ENCODE measurements around the gene CUTC.
"Not testable (repeated sequence)": the region's sequence is repeated elsewhere in the genome, so short reads cannot be mapped to it uniquely, and the experiment has no call there.

The CUTC gene

DNA sequence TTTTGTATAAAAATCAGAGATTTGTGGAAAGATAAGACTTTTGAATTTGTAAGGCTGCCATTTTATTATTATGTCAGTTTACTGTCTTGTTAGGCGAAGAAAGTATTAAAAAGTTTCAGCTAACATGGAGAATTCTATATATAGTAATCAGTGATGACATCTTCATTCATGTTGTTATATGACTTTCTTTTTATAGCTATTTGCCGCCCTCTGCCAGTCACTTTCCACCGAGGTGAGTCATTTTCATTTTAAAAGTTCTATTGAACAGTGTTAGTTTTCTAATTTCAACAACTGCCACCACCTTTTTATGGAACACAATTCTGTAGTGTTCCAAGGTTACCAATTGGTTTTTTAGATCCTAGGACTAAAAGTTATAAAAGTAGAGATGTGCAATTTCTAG, 11.8 kb downstream of the CUTC start:
- no peak for DNase-seq

- not testable (repeated sequence) for DNase-seq
These were observed 14.1 kb downstream of the CUTC start for GRCh38 chr10:99746166-99746565.

- no peak for DNase-seq
These were observed 16.9 kb downstream of the CUTC start for GRCh38 chr10:99748823-99749451.

DNA sequence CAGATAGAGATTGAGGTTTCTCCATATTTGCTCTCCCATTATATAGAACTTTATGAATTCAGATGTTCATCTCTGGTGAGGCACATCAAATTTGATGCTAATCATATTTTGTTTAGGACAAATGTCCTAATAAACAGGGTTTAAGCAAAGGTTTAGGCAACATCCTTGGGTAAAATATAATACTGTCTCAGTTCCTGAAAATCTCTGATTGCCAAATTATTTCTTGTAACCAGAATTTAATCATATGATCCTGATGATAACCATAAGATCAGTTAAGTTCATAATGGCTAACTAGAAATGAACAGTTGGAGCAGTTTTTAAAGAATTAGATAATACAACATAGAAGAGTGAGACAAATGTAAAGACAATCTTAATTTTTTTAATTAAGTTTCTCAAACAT, 18.6 kb downstream of the CUTC start:
- no peak for DNase-seq

DNA sequence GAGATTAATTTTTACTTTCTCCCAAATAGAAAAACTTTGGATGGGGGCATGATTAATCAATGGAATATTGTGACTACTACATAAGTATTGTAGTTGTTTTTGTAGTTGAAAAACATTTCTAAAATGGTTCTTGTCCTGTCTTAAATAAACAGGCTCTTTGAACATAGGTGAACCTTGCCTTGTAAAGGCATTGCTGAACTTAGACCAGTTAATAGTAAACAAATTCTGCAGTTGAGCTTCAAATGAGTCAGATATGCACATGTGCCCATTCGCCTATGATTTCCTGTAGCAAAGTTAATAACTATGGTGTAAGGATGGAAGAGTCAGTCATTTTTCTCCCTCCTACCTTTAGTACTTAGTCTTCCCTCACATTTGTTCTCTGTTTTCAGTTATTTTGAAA, 22.6 kb downstream of the CUTC start:
- no peak for DNase-seq

- DNase-seq: no peak
These were observed 24.1 kb downstream of the CUTC start for GRCh38 chr10:99756159-99756558.

- no peak for DNase-seq
These were observed 26.3 kb downstream of the CUTC start for GRCh38 chr10:99758211-99758891.

- DNase-seq: no peak
These were observed 28.3 kb downstream of the CUTC start for GRCh38 chr10:99760321-99760720.

DNA sequence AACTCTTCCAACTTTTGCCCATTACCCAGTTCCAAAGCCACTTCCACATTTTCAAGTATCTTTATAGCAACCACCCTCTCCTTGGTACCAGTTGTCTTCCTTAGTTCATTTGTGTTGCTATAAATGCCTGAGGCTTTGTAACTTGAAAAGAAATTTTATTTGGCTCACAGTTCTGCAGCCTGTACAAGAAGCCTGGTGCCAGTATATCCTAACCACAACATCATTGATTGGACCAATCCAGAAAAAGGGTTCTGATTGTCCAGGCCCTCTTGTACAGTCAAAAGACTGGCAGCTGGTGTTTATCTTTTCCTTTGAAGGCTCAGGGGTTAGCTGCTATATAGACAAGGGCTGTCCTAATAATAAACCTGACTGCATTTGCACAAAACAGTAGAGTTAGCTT, 29.3 kb downstream of the CUTC start:
- DNase-seq: no peak

- no peak for DNase-seq
These were observed 33.8 kb downstream of the CUTC start for GRCh38 chr10:99765672-99766301.

- DNase-seq: no peak
These were observed 34.3 kb downstream of the CUTC start for GRCh38 chr10:99766302-99766681.

- no peak for DNase-seq
These were observed 35.9 kb downstream of the CUTC start for GRCh38 chr10:99767901-99768300.

DNA sequence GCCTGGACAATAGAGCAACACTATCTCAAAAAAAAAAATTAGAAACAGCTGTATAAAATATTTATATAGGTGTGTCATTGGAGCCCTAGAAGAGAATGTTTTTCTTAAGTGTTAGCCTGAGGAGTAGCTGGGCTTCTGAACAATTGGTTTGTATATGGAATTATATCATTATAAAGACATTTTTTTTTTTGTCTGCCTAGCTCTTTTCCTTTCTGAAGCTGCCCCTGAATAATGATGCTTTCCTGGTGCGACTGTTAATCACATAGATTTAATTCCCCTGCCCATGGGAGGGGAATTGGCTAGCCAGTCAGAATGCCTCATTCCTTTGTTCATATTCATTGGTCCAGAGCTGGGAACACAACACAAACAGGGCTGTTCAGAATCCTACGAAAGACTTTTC, 36.5 kb downstream of the CUTC start:
- no peak for DNase-seq

DNA sequence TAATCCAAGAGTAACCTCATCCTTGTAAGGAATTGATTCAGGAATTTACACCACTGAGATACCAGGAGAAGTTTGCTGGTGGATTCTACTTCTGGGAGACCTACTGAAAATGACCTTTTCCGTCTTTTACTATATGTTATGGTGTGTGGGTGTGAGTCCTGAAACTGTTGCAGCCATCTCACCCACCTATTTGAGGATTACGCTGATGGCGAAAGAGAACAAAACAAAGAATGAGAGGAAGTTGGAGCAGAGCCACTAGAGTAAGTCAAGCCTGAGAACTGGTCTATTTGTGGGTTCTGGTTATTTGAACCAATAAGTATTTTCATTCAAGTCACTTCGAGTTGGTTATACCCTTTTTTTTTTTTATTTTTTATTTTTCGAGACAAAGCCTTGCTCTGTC, 37.7 kb downstream of the CUTC start:
- no peak for DNase-seq

DNA sequence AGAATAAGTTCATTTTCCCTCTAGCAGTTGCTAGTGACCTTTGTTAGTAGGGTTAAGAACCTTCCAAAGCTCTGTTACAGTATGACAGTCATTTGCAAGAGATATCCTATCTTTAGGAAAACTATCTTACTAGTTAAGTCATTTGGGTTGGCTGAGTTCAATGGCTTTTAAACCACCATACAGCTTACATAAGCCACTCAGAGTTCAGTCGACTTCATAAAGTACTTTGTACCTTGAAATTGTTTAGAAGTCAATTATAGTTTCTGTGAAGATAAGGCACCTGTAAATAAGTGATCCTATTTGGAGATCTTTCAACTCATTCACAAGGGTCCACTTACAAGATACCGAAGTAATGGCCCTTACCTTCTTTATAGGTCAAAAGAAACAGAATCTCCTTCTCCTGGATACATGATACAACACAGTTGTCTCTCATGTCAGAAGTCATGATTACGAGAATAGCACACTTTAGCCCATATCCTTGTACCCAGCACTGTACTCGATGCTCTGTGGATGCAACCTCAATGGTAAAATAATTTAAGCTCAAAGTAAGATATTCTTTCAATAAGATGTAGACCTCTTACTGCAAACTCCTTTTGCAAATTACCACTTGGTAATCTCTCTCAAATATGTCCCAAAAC, 38.5 kb downstream of the CUTC start:
- no peak for DNase-seq

GRCh38 chr10:99775850-99776249, 43.8 kb downstream of the CUTC start:
- no peak for DNase-seq

DNA sequence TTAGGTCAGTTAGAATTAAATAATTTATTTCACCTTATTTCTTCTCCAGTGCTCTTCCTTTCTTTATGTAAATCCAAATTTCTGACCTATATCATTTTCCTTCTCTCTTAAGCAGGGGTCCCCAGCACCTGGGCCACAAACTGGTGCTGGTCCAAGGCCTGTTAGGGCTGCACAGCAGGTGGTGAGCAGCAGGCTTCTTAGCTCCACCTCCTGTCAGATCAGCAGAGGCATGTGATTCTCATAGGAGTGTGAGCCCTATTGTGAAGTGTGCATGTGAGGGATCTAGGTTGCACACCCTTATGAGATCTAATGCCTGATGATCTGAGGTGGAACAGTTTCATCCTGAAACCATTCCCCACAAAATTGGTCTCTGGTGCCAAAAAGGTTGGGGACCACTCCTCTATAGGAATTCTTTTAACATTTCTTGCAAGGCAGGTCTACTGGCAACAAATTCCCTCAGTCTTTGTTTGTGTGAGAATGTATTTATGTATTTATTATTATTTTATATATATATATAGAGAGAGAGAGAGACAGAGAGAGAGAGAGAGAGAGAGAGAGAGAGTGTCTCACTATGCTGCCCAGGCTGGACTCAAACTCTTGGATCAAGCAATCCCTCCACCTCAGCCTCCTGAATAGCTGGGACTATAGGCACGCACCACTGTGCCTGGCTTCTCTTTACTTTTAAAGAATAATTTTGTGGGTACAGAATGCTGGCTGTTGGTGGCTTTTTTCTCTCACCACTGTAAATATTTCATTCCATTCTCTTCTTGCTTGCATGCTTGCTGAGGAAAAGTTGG, 46.1 kb downstream of the CUTC start:
- no peak for DNase-seq

DNA sequence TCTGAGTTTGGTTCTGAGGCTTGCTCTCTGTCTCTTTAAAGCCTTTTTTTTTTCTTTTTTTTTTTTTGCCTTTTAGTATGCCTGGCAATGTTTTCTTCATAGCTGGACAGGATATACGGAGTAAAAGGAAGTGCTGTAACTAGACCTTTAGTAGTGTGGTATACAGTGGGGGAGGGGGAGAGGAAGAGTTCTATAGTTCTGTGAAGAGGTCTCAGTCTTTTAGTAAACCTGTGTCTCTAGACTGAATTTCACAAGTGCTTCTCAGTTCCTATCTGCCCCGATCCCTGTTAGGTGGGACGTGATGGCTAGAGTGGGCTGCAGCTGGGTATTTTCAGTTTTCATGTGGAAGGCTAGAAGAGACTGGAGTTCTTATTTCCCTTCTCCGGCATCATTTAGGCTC, 47.3 kb downstream of the CUTC start:
- no peak for DNase-seq

GRCh38 chr10:99781734-99782429, 49.8 kb downstream of the CUTC start:
- DNase-seq: no peak

DNA sequence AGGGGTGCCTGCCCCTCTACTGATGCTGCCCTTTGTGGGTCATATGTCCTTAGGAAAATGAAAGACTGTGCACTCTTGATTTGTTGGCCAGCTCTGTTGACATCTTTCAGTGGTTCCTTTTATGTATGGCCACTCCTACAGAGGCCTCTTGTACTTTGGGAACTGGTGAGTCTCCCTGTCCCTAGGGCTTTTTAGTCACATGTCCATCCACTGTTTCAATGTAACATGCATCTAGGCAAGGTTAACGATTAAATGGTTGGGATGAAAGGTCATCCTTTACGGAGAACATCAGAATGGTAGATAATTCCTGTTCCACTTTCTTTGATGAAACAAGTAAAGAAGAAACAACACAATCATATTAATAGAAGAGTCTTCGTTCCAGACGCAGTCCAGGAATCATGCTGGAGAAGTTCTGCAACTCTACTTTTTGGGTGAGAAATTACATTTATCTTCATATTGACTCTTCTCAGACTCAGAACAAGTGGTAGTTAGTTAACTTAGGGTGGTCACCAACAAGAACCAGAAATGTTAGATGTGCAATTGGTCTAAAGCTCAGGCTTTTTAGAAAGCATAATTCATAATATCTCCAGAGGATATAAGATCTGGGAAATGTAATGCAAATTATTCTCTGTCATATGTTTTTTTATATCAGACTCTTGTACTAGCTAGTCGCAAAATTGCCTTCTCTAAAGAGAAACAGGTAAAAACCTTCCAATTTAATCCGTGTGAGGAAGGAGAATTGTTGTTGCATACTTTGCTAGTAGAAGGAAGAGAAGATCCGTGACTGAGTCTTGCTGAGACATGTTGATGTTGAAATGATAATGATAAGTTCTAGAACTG, 50.6 kb downstream of the CUTC start, which contains the start of gene ABCC2:
Gene ABCC2 (plus strand): TSS at position 194 of the 840 bp plus-strand sequence. CDS start 205 bp downstream, at position 399.
- DNase-seq: no peak

GRCh38 chr10:99784016-99784726, 52.1 kb downstream of the CUTC start:
- DNase-seq: no peak

Data from stimulated activated naive CD4-positive, alpha-beta T cell (primary cell).